ENCODE measurements around the gene SULT1A1. TPM values are rescaled to one million over a fixed set of nuclear protein-coding genes. Genes with fewer than 3 reads are reported as not detected.
"Not testable (repeated sequence)": the region's sequence is repeated elsewhere in the genome, so short reads cannot be mapped to it uniquely, and the experiment has no call there.

Gene SULT1A1
- total RNA-seq, 1 experiment from 2014 or later, result 82.0 TPM

- BruUV-seq (replicated peaks), result no TSS peak
- H3K4me3 ChIP-seq, result no peak overlapping the region
- no peak for DNase-seq
- no peaks in the 10 kb centered on the region for H3K36me3 ChIP-seq (ENCODE audit: low read depth)
- ChIA-PET POLR2A (ENCODE audit: unreplicated experiment) (no interaction called here), CTCF (no interaction called here)
- H4K20me1 ChIP-seq (ENCODE audit: insufficient read depth), result no peaks in the 10 kb centered on the region
- no peaks in the 10 kb centered on the region for H3K4me1 ChIP-seq (replicated peaks; ENCODE audit: insufficient read depth)
- TF ChIP-seq CTCF (conservative IDR thresholded peaks at IDR 0.05) (no peak), EZH2 (IDR thresholded peaks at IDR 0.05; ENCODE audit: low read depth) (no peak)
- no peak overlapping the region for H3K27ac ChIP-seq
- intact Hi-C loops (cut with micrococcal nuclease; ENCODE audit: unreplicated experiment), result no loop called here
- H3K27me3 ChIP-seq (ENCODE audit: insufficient read depth, low read depth), result no peaks in the 10 kb centered on the region
- H2AFZ ChIP-seq, result no peak overlapping the region
- H3F3A ChIP-seq (ENCODE audit: insufficient read depth, low read depth), result peaks cover 14% of the 10 kb centered on the region; the same call in 1 of the 2 replicates
- H3K9me3 ChIP-seq (ENCODE audit: insufficient read depth, low read depth), result no peaks in the 10 kb centered on the region
- H3K4me2 ChIP-seq, result no peak overlapping the region
- no peaks in the 10 kb centered on the region for H3K9me2 ChIP-seq (ENCODE audit: insufficient read depth)
- H3K79me2 ChIP-seq (ENCODE audit: low read depth), result 0 out of 2 replicates have a peak, but pooled peaks cover 6% of the 10 kb centered on the region
Measured at GRCh38 chr16:28603381-28604185, 6.3 kb downstream of the SULT1A1 start.

- no peak overlapping the region for H3K4me2 ChIP-seq
- no peak for DNase-seq
- no peaks in the 10 kb centered on the region for H3K79me2 ChIP-seq (ENCODE audit: low read depth)
- no peaks in the 10 kb centered on the region for H4K20me1 ChIP-seq (ENCODE audit: insufficient read depth)
- BruUV-seq (replicated peaks), result no TSS peak
- intact Hi-C loops (cut with micrococcal nuclease; ENCODE audit: unreplicated experiment), result no loop called here
- ChIA-PET CTCF (no interaction called here), POLR2A (ENCODE audit: unreplicated experiment) (interaction anchor here (0.6 kb wide), 1 partner anchor 14 kb away, joined by 4 read pairs; no protein-coding TSS in a partner anchor)
- H2AFZ ChIP-seq, result no peak overlapping the region
- no peaks in the 10 kb centered on the region for H3K27me3 ChIP-seq (ENCODE audit: insufficient read depth, low read depth)
- TF ChIP-seq EZH2 (IDR thresholded peaks at IDR 0.05; ENCODE audit: low read depth), result no peak
- no peak for TF ChIP-seq CTCF (conservative IDR thresholded peaks at IDR 0.05)
- H3K27ac ChIP-seq, result no peak overlapping the region
- H3K9me3 ChIP-seq (ENCODE audit: insufficient read depth, low read depth), result no peaks in the 10 kb centered on the region
- no peaks in the 10 kb centered on the region for H3K9me2 ChIP-seq (ENCODE audit: insufficient read depth)
- H3K36me3 ChIP-seq (ENCODE audit: low read depth), result no peaks in the 10 kb centered on the region
- peaks cover 8% of the 10 kb centered on the region for H3K4me1 ChIP-seq (replicated peaks; ENCODE audit: insufficient read depth)
- H3F3A ChIP-seq (ENCODE audit: insufficient read depth, low read depth), result peaks cover 21% of the 10 kb centered on the region
- no peak overlapping the region for H3K4me3 ChIP-seq
Measured at GRCh38 chr16:28602529-28602928, 7.3 kb downstream of the SULT1A1 start.

- H3K9me2 ChIP-seq (ENCODE audit: insufficient read depth); H2AFZ ChIP-seq; intact Hi-C loops (cut with micrococcal nuclease; ENCODE audit: unreplicated experiment); H4K20me1 ChIP-seq (ENCODE audit: insufficient read depth); BruUV-seq (replicated peaks); CTCF ChIA-PET; DNase-seq; H3K79me2 ChIP-seq (ENCODE audit: low read depth); H3K27ac ChIP-seq; H3K4me3 ChIP-seq; H3K27me3 ChIP-seq (ENCODE audit: insufficient read depth, low read depth); H3K4me2 ChIP-seq; H3K36me3 ChIP-seq (ENCODE audit: low read depth); H3K9me3 ChIP-seq (ENCODE audit: insufficient read depth, low read depth): not testable (repeated sequence)
- POLR2A ChIA-PET (ENCODE audit: unreplicated experiment), result interaction anchor here (0.6 kb wide), 1 partner anchor 15 kb away, joined by 4 read pairs; no protein-coding TSS in a partner anchor
- Histone ChIP-seq H3K4me1 (replicated peaks; ENCODE audit: insufficient read depth) (peaks cover 13% of the 10 kb centered on the region), H3F3A (ENCODE audit: insufficient read depth, low read depth) (peaks cover 25% of the 10 kb centered on the region)
Measured at GRCh38 chr16:28602062-28602461, 7.8 kb downstream of the SULT1A1 start.

- CTCF ChIA-PET; H3K9me2 ChIP-seq (ENCODE audit: insufficient read depth); intact Hi-C loops (cut with micrococcal nuclease; ENCODE audit: unreplicated experiment); DNase-seq; H3K4me2 ChIP-seq; H3K27ac ChIP-seq; H3K4me3 ChIP-seq; H3K36me3 ChIP-seq (ENCODE audit: low read depth); H2AFZ ChIP-seq; H3K79me2 ChIP-seq (ENCODE audit: low read depth); POLR2A ChIA-PET (ENCODE audit: unreplicated experiment); H4K20me1 ChIP-seq (ENCODE audit: insufficient read depth); BruUV-seq (replicated peaks); H3K27me3 ChIP-seq (ENCODE audit: insufficient read depth, low read depth); H3K9me3 ChIP-seq (ENCODE audit: insufficient read depth, low read depth): not testable (repeated sequence)
- peaks cover 16% of the 10 kb centered on the region for H3K4me1 ChIP-seq (replicated peaks; ENCODE audit: insufficient read depth)
- peaks cover 26% of the 10 kb centered on the region for H3F3A ChIP-seq (ENCODE audit: insufficient read depth, low read depth)
Measured at GRCh38 chr16:28601589-28601988, 8.3 kb downstream of the SULT1A1 start.

GRCh38 chr16:28600965-28601364 is 8.9 kb downstream of the SULT1A1 start:
- H3K27me3 ChIP-seq (ENCODE audit: insufficient read depth, low read depth); H4K20me1 ChIP-seq (ENCODE audit: insufficient read depth); DNase-seq; H3K9me3 ChIP-seq (ENCODE audit: insufficient read depth, low read depth); intact Hi-C loops (cut with micrococcal nuclease; ENCODE audit: unreplicated experiment); H3K9me2 ChIP-seq (ENCODE audit: insufficient read depth); CTCF ChIA-PET; H3K79me2 ChIP-seq (ENCODE audit: low read depth); H3K4me2 ChIP-seq; BruUV-seq (replicated peaks); H3K4me3 ChIP-seq; H3K27ac ChIP-seq; H2AFZ ChIP-seq; H3K36me3 ChIP-seq (ENCODE audit: low read depth); POLR2A ChIA-PET (ENCODE audit: unreplicated experiment): not testable (repeated sequence)
- H3F3A ChIP-seq (ENCODE audit: insufficient read depth, low read depth), result peaks cover 32% of the 10 kb centered on the region
- H3K4me1 ChIP-seq (replicated peaks; ENCODE audit: insufficient read depth), result peaks cover 22% of the 10 kb centered on the region

Data from PC-9 (cell line).